Neural cell (in vitro differentiated cells): ENCODE results near the gene CREB1. TPM values are rescaled to one million over a fixed set of nuclear protein-coding genes. Genes with fewer than 3 reads are reported as not detected.

Source experiments
- H2AFZ ChIP-seq: fragments of 200-600, 300-800 bp; sonication (generic), shearing (Covaris generic); 2 replicates; pipeline ENCODE4 v1.6.0; 2014; ENCODE audit warnings: low read depth, mild to moderate bottlenecking, antibody characterized with exemption, low read length, moderate library complexity
- H3F3A ChIP-seq: fragments of 200-600 bp; shearing (Covaris generic); 2 replicates; pipeline ENCODE4 v1.6.1; 2016; ENCODE audit warnings: mild to moderate bottlenecking, moderate library complexity, mixed read lengths, antibody characterized with exemption, low read length; ENCODE audit not compliant: insufficient read depth, poor library complexity, severe bottlenecking
- H3K27ac ChIP-seq: fragments of 200-600, 300-800 bp; sonication (generic), shearing (Covaris generic); 2 replicates; pipeline ENCODE4 v1.5.1; 2014; ENCODE audit warnings: mild to moderate bottlenecking, low read length, moderate library complexity
- H3K27me3 ChIP-seq: fragments of 300-800, 200-600 bp; sonication (generic), shearing (Covaris generic); 2 replicates; pipeline ENCODE4 v1.6.0; 2014; ENCODE audit warnings: mild to moderate bottlenecking, low read depth, low read length, moderate library complexity; ENCODE audit not compliant: insufficient read depth
- H3K36me3 ChIP-seq: fragments of 300-800, 200-600 bp; sonication (generic), shearing (Covaris generic); 2 replicates; pipeline ENCODE4 v1.5.1; 2014; ENCODE audit warnings: mild to moderate bottlenecking, antibody characterized with exemption, low read length, moderate library complexity; ENCODE audit not compliant: insufficient read depth
- H3K4me2 ChIP-seq: fragments of 300-800, 200-600 bp; sonication (generic), shearing (Covaris generic); 2 replicates; pipeline ENCODE4 v1.6.0; 2014; ENCODE audit warnings: mild to moderate bottlenecking, low read length
- H3K4me3 ChIP-seq: fragments of 300-800, 200-600 bp; sonication (generic), shearing (Covaris generic); 2 replicates; pipeline ENCODE4 v1.5.1; 2014; ENCODE audit warnings: mild to moderate bottlenecking, low read length, moderate library complexity
- H3K79me2 ChIP-seq: fragments of 200-600 bp; shearing (Covaris generic); replicated peaks from 2 replicates; pipeline ENCODE4 v1.6.0; 2014; ENCODE audit warnings: mild to moderate bottlenecking, low read length, moderate library complexity; ENCODE audit not compliant: insufficient read depth
- H3K9ac ChIP-seq: fragments of 300-800, 200-600 bp; sonication (generic), shearing (Covaris generic); 2 replicates; pipeline ENCODE4 v1.6.1; 2016; ENCODE audit warnings: mild to moderate bottlenecking, low read length, mixed read lengths
- H3K9me2 ChIP-seq: fragments of 200-600 bp; shearing (Covaris generic); 2 replicates; pipeline ENCODE4 v1.6.1; 2016; ENCODE audit warnings: mild to moderate bottlenecking, low read length, mixed read lengths; ENCODE audit not compliant: insufficient read depth
- H3K9me3 ChIP-seq: fragments of 200-600, 300-800 bp; sonication (generic), shearing (Covaris generic); 2 replicates; pipeline ENCODE4 v1.6.1; 2016; ENCODE audit warnings: mild to moderate bottlenecking, mixed run types, low read length, moderate library complexity, mixed read lengths
- H4K20me1 ChIP-seq: fragments of 200-600 bp; shearing (Covaris generic); 2 replicates; pipeline ENCODE4 v1.6.1; 2016; ENCODE audit warnings: mild to moderate bottlenecking, mixed run types; ENCODE audit not compliant: insufficient read depth
- EP300 ChIP-seq: fragments of 450-650 bp; conservative IDR thresholded peaks from 2 replicates; pipeline ENCODE4 v1.6.1; 2014; ENCODE audit warnings: antibody characterized with exemption, mild to moderate bottlenecking, moderate library complexity; ENCODE audit not compliant: poor library complexity, severe bottlenecking
- EZH2 ChIP-seq: fragments of 200-600, 300-800 bp; shearing (Covaris generic), sonication (generic); IDR thresholded peaks from 2 replicates; pipeline ENCODE4 v1.6.1; 2014; ENCODE audit warnings: antibody characterized with exemption, low read length, borderline replicate concordance, mild to moderate bottlenecking; ENCODE audit not compliant: insufficient read depth, poor library complexity, severe bottlenecking
- MXI1 ChIP-seq: fragments of 450-650 bp; conservative IDR thresholded peaks from 2 replicates; pipeline ENCODE4 v1.6.1; 2014; ENCODE audit warnings: antibody characterized with exemption, mild to moderate bottlenecking; ENCODE audit not compliant: poor library complexity, severe bottlenecking
- POLR2AphosphoS5 ChIP-seq: IDR thresholded peaks from 2 replicates; pipeline ENCODE4 v1.6.1; 2012
- RAD21 ChIP-seq: fragments of 450-650 bp; conservative IDR thresholded peaks from 2 replicates; pipeline ENCODE4 v1.6.1; 2014; ENCODE audit warnings: antibody characterized with exemption, mild to moderate bottlenecking, moderate library complexity
- SMC3 ChIP-seq: fragments of 450-650 bp; conservative IDR thresholded peaks from 2 replicates; pipeline ENCODE4 v1.6.1; 2014; ENCODE audit warnings: antibody characterized with exemption, mild to moderate bottlenecking, moderate library complexity; ENCODE audit not compliant: poor library complexity
- TAF1 ChIP-seq: IDR thresholded peaks from 2 replicates; pipeline ENCODE4 v1.6.1; 2012; ENCODE audit warnings: low read depth
- polyA plus RNA-seq: library from polyadenylated mRNA; depleted of rRNA; stranded (reverse); fragments of >200 nt; gene quantifications from 2 replicates; pipeline ENCODE4 v1.2.3, GENCODE V29; 2014
- TF ChIP-seq, protein P1 (sequence below): fragments of 450-650 bp; IDR thresholded peaks from 2 replicates; pipeline ENCODE4 v1.5.1; 2014; ENCODE audit warnings: antibody characterized with exemption, mild to moderate bottlenecking, moderate library complexity; ENCODE audit not compliant: poor library complexity, severe bottlenecking
- TF ChIP-seq, protein P2 (sequence below): IDR thresholded peaks from 2 replicates; pipeline ENCODE4 v1.6.1; 2012; ENCODE audit warnings: borderline replicate concordance

Gene CREB1
- polyA plus RNA-seq, 1 donor from 2014 or later, result 38.7 TPM

DNA sequence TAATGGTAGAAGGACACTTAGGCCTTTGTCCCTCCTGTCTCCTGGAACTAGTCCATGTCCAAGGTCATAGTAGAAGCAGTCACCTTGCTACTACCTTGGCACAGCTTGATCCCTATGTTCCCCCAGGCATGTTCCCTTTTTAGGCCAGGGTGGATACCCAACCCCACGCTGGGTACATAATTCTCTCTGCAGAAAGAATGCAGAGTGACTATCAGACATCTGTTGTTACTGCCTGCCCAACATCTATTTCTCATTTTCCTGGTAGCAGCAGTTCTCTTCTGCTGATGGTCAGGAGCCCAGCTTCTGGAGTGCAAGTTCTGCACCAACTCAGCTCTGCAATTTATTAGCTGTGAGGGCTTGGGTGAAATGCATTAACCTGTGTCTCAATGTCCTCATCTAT, 99.8 kb downstream of the CREB1 start:
- H3F3A ChIP-seq, result no peaks in the 10 kb centered on the region
- H3K9ac ChIP-seq, result no peak overlapping the region
- H4K20me1 ChIP-seq, result no peaks in the 10 kb centered on the region
- no peaks in the 10 kb centered on the region for H3K9me2 ChIP-seq
- H3K9me3 ChIP-seq, result no peaks in the 10 kb centered on the region
- no peaks in the 10 kb centered on the region for H3K36me3 ChIP-seq
- no peaks in the 10 kb centered on the region for H3K79me2 ChIP-seq
- H3K4me3 ChIP-seq, result no peak overlapping the region
- no peaks in the 10 kb centered on the region for H3K27me3 ChIP-seq
- no peak overlapping the region for H3K4me2 ChIP-seq
- TF ChIP-seq TAF1, result no peak
- no peak for TF ChIP-seq RAD21
- no peak for TF ChIP-seq MXI1
- TF ChIP-seq, protein P1, sequence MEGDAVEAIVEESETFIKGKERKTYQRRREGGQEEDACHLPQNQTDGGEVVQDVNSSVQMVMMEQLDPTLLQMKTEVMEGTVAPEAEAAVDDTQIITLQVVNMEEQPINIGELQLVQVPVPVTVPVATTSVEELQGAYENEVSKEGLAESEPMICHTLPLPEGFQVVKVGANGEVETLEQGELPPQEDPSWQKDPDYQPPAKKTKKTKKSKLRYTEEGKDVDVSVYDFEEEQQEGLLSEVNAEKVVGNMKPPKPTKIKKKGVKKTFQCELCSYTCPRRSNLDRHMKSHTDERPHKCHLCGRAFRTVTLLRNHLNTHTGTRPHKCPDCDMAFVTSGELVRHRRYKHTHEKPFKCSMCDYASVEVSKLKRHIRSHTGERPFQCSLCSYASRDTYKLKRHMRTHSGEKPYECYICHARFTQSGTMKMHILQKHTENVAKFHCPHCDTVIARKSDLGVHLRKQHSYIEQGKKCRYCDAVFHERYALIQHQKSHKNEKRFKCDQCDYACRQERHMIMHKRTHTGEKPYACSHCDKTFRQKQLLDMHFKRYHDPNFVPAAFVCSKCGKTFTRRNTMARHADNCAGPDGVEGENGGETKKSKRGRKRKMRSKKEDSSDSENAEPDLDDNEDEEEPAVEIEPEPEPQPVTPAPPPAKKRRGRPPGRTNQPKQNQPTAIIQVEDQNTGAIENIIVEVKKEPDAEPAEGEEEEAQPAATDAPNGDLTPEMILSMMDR, result no peak
- H3K27ac ChIP-seq, result no peak overlapping the region
- H2AFZ ChIP-seq, result no peak overlapping the region

DNA sequence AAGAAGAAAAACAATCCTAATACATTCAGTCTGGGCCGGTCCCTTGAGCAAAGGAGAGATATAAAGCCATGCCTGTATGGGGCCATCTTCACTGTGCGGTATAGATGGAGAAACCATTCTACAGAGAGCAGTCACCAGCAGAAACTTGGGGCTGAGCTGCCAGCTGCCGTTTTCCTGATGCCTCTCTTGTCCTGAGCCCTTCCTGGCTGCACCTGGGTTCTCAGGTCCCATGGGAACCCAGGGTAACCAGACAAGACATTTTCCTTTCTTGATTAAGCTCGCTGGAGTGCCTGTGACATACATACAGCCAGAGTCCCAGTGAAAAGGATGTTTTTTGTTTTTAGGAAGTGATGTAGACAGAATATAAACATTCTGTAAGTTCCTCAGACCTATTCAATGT, 100.7 kb downstream of the CREB1 start:
- H3K9me3 ChIP-seq, result no peaks in the 10 kb centered on the region
- no peak overlapping the region for H3K27ac ChIP-seq
- no peaks in the 10 kb centered on the region for H3K36me3 ChIP-seq
- TF ChIP-seq EP300 (no peak), RAD21 (no peak), MXI1 (no peak), POLR2AphosphoS5 (no peak), SMC3 (no peak), TAF1 (no peak), EZH2 (no peak)
- TF ChIP-seq, protein P1, result no peak
- TF ChIP-seq, protein P2, sequence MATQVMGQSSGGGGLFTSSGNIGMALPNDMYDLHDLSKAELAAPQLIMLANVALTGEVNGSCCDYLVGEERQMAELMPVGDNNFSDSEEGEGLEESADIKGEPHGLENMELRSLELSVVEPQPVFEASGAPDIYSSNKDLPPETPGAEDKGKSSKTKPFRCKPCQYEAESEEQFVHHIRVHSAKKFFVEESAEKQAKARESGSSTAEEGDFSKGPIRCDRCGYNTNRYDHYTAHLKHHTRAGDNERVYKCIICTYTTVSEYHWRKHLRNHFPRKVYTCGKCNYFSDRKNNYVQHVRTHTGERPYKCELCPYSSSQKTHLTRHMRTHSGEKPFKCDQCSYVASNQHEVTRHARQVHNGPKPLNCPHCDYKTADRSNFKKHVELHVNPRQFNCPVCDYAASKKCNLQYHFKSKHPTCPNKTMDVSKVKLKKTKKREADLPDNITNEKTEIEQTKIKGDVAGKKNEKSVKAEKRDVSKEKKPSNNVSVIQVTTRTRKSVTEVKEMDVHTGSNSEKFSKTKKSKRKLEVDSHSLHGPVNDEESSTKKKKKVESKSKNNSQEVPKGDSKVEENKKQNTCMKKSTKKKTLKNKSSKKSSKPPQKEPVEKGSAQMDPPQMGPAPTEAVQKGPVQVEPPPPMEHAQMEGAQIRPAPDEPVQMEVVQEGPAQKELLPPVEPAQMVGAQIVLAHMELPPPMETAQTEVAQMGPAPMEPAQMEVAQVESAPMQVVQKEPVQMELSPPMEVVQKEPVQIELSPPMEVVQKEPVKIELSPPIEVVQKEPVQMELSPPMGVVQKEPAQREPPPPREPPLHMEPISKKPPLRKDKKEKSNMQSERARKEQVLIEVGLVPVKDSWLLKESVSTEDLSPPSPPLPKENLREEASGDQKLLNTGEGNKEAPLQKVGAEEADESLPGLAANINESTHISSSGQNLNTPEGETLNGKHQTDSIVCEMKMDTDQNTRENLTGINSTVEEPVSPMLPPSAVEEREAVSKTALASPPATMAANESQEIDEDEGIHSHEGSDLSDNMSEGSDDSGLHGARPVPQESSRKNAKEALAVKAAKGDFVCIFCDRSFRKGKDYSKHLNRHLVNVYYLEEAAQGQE, result no peak
- no peaks in the 10 kb centered on the region for H3K79me2 ChIP-seq
- H3K9me2 ChIP-seq, result no peaks in the 10 kb centered on the region
- no peak overlapping the region for H3K4me3 ChIP-seq
- no peaks in the 10 kb centered on the region for H3K27me3 ChIP-seq
- no peaks in the 10 kb centered on the region for H4K20me1 ChIP-seq
- no peak overlapping the region for H3K9ac ChIP-seq
- no peaks in the 10 kb centered on the region for H3F3A ChIP-seq
- no peak overlapping the region for H2AFZ ChIP-seq
- H3K4me2 ChIP-seq, result no peak overlapping the region
